PC-3 (cell line): ENCODE results near the gene TNFRSF4. TPM values are rescaled to one million over a fixed set of nuclear protein-coding genes. Genes with fewer than 3 reads are reported as not detected.

Experiments used
- ATAC-seq: fragments of 200-7000 bp; cut with Tn5 transposase; 2 replicates; pipeline ENCODE4 v1.9.1; 2020; ENCODE audit warnings: mild to moderate bottlenecking, moderate library complexity
- BruUV-seq: library from RNA; stranded (reverse); fragments of 400-500 nt; replicated peaks from 2 replicates; lab custom pipeline; 2021; lab: Mats Ljungman, UMichigan
- CTCF ChIA-PET: fragments of 300-600 bp; sonication (Branson Sonifier 250); formaldehyde crosslinking; loops from one replicate; lab custom pipeline; 2022; ENCODE audit warnings: antibody characterized with exemption; lab: Charles Lee
- POLR2A ChIA-PET: fragments of 300-600 bp; sonication (Branson Sonifier 250); formaldehyde crosslinking; loops from one replicate; lab custom pipeline; 2022; ENCODE audit warnings: antibody characterized with exemption; ENCODE audit not compliant: unreplicated experiment; lab: Charles Lee
- DNase-seq: peaks from one replicate; pipeline ENCODE4 v3.0.0-alpha.2; 2015
- H2AFZ ChIP-seq: fragments of 300-600 bp; sonication (generic); 2 replicates; pipeline ENCODE4 v1.6.0; 2016; ENCODE audit warnings: antibody characterized with exemption, low read length
- H3F3A ChIP-seq: fragments of 300-600 bp; sonication (generic); one replicate; pipeline ENCODE4 v1.6.0; 2017; ENCODE audit warnings: antibody characterized with exemption, low read length, control low read depth, mild to moderate bottlenecking; ENCODE audit not compliant: unreplicated experiment
- H3K27ac ChIP-seq: fragments of 300-600 bp; sonication (generic); 2 replicates; pipeline ENCODE4 v1.5.1; 2016; ENCODE audit warnings: mild to moderate bottlenecking, low read length
- H3K27me3 ChIP-seq: fragments of 300-600 bp; sonication (generic); 2 replicates; pipeline ENCODE4 v1.6.1; 2016; ENCODE audit warnings: low read length, mixed read lengths
- H3K36me3 ChIP-seq: fragments of 300-600 bp; sonication (generic); 2 replicates; pipeline ENCODE4 v1.6.1; 2016; ENCODE audit warnings: low read depth, mixed run types, low read length, mixed read lengths
- H3K4me1 ChIP-seq: fragments of 300-600 bp; sonication (generic); 2 replicates; pipeline ENCODE4 v1.5.1; 2016; ENCODE audit warnings: low read length; ENCODE audit not compliant: insufficient read depth
- H3K4me2 ChIP-seq: fragments of 300-600 bp; sonication (generic); 2 replicates; pipeline ENCODE4 v1.6.0; 2016; ENCODE audit warnings: low read length
- H3K4me3 ChIP-seq: fragments of 300-600 bp; sonication (generic); 2 replicates; pipeline ENCODE4 v1.5.1; 2016; ENCODE audit warnings: mild to moderate bottlenecking, low read length, mixed read lengths
- H3K79me2 ChIP-seq: fragments of 300-600 bp; sonication (generic); 2 replicates; pipeline ENCODE4 v1.6.1; 2017; ENCODE audit warnings: low read length, mixed read lengths
- H3K9ac ChIP-seq: fragments of 300-600 bp; sonication (generic); 2 replicates; pipeline ENCODE4 v1.6.0; 2016; ENCODE audit warnings: mild to moderate bottlenecking, low read length
- H3K9me2 ChIP-seq: fragments of 300-600 bp; sonication (generic); replicated peaks from 2 replicates; pipeline ENCODE4 v1.6.1; 2016; ENCODE audit warnings: mixed run types, low read length, mixed read lengths
- H3K9me3 ChIP-seq: fragments of 300-600 bp; sonication (generic); 2 replicates; pipeline ENCODE4 v1.6.1; 2016; ENCODE audit warnings: low read length, mixed read lengths
- H4K20me1 ChIP-seq: fragments of 300-600 bp; sonication (generic); 2 replicates; pipeline ENCODE4 v1.6.1; 2016; ENCODE audit warnings: low read length, mixed read lengths
- EZH2 ChIP-seq: fragments of 300-600 bp; sonication (generic); IDR thresholded peaks from one replicate; pipeline ENCODE4 v1.6.1; 2017; ENCODE audit warnings: antibody characterized with exemption, mild to moderate bottlenecking, low read length; ENCODE audit not compliant: unreplicated experiment
- EZH2phosphoT487 ChIP-seq: fragments of 300-600 bp; sonication (generic); IDR thresholded peaks from 2 replicates; pipeline ENCODE4 v1.6.1; 2018; ENCODE audit warnings: mild to moderate bottlenecking, antibody characterized with exemption, low read length, borderline replicate concordance
- intact Hi-C: fragments of 100-400 bp; cut with micrococcal nuclease; formaldehyde crosslinking; loops from 2 replicates; pipeline ENCODE4 v1.9.0; 2023
- total RNA-seq: library from RNA; depleted of rRNA; stranded (reverse); fragments of >200 nt; gene quantifications from 2 replicates; pipeline ENCODE4 v1.2.3, GENCODE V29; 2014
- TF ChIP-seq, protein P1 (sequence below): fragments of 300-600 bp; sonication (generic); conservative IDR thresholded peaks from 2 replicates; pipeline ENCODE4 v1.5.1; 2017; ENCODE audit warnings: antibody characterized with exemption, low read depth, mild to moderate bottlenecking, low read length

Gene TNFRSF4
- total RNA-seq, 1 experiment from 2014 or later = 0.11 TPM

DNA sequence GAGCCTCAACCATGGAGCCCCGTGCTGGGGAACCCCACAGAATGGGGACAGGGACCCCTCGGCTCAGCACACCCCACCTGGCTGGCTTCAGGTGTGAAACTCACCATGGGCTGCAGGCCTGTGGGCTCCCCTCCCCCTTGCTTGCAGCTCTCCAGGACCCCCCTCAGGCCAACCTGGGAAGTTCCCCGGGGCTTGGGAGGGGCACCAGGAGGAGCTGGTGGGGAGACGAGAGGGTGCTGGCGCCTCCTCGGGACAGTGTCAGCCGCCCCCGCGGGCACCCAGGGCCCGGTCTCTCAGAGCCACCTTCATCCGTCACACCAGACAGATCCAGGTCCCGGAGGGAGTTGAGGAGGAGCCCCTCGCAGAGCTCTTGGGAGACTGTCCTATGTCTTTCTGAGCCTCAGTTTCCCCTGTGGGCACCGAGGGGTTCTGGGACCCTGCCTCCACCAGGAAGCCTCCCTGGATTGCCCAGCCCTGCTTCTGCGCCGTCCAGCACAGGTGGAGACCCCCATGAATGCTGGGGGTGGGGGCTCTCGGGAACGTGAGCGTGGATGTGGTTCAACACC, 6.9 kb downstream of the TNFRSF4 start:
- ATAC-seq = peak; percentile 6; the same call in 1 of the 2 replicates
- no TSS peak for BruUV-seq
- H3K9me3 ChIP-seq = no peaks in the 10 kb centered on the region
- ChIA-PET POLR2A (no interaction called here), CTCF (interaction anchor here (1.0 kb wide), 1 partner anchor 85 kb away, joined by 3 read pairs; no protein-coding TSS in a partner anchor)
- H3K9ac ChIP-seq = peak overlapping the region; percentile 63; the same call in 1 of the 2 replicates
- TF ChIP-seq, protein P1, sequence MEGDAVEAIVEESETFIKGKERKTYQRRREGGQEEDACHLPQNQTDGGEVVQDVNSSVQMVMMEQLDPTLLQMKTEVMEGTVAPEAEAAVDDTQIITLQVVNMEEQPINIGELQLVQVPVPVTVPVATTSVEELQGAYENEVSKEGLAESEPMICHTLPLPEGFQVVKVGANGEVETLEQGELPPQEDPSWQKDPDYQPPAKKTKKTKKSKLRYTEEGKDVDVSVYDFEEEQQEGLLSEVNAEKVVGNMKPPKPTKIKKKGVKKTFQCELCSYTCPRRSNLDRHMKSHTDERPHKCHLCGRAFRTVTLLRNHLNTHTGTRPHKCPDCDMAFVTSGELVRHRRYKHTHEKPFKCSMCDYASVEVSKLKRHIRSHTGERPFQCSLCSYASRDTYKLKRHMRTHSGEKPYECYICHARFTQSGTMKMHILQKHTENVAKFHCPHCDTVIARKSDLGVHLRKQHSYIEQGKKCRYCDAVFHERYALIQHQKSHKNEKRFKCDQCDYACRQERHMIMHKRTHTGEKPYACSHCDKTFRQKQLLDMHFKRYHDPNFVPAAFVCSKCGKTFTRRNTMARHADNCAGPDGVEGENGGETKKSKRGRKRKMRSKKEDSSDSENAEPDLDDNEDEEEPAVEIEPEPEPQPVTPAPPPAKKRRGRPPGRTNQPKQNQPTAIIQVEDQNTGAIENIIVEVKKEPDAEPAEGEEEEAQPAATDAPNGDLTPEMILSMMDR = peak; percentile 31; the same call in 1 of the 2 replicates
- TF ChIP-seq EZH2phosphoT487 (no peak), EZH2 (no peak)
- peak overlapping the region; percentile 66 for H2AFZ ChIP-seq
- no peaks in the 10 kb centered on the region for H3K9me2 ChIP-seq
- peaks cover 25% of the 10 kb centered on the region for H3K4me1 ChIP-seq
- no peaks in the 10 kb centered on the region for H4K20me1 ChIP-seq
- intact Hi-C loops = no loop called here
- no peaks in the 10 kb centered on the region for H3K27me3 ChIP-seq
- peaks cover 12% of the 10 kb centered on the region for H3K79me2 ChIP-seq
- peak; percentile 20 for DNase-seq
- no peaks in the 10 kb centered on the region for H3K36me3 ChIP-seq
- no peak overlapping the region for H3K27ac ChIP-seq
- H3K4me3 ChIP-seq = peak overlapping the region; percentile 68
- H3K4me2 ChIP-seq = peak overlapping the region; percentile 93
- H3F3A ChIP-seq = no peaks in the 10 kb centered on the region

DNA sequence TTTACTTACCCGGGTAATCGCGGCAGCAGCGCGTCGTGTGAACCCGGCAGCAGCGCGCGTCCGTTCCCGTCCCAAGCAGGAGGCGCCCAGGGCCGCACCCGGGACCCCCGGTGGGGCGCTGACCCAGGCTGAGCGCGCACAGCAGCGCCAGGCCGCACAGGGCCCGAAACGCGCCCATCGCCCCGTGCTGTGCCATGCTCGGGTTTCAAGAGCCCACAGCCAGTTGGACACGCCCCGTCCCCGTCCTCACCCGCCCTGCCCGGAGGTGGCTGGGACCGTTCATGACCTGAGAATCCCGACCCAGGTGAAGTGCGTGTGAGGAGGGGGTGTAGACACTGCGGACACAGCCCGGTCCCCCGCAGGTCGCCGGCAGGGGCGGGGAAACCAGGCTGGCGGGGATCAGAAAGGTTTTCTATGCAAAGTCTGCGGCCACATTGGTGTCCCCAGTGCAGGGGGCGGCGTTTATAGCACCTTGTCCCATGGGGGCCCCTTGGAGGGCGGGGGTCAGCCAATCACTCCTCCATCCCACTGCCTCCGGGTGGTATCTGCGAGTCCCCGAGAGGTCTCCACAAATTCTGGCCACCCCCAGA, 7.5 kb downstream of the TNFRSF4 start, which contains the start of gene TNFRSF18:
TSS of gene TNFRSF18 (minus strand) at position 217 of the 590 bp plus-strand sequence. CDS start at position 196, 21 bp downstream.
- ChIA-PET CTCF (interaction anchor here (1.0 kb wide), 1 partner anchor 85 kb away, joined by 3 read pairs; no protein-coding TSS in a partner anchor), POLR2A (no interaction called here)
- no peaks in the 10 kb centered on the region for H4K20me1 ChIP-seq
- H3K36me3 ChIP-seq = no peaks in the 10 kb centered on the region
- peak within 1 kb of the TSS; percentile 63 for H3K9ac ChIP-seq
- intact Hi-C loops = no loop called here
- no peaks in the 10 kb centered on the region for H3K27me3 ChIP-seq
- DNase-seq (peak; percentile 79), ATAC-seq (peak; percentile 71)
- peaks cover 12% of the 10 kb centered on the region for H3K79me2 ChIP-seq
- H3K9me3 ChIP-seq = no peaks in the 10 kb centered on the region
- no peak for TF ChIP-seq EZH2
- no peak for TF ChIP-seq EZH2phosphoT487
- TF ChIP-seq, protein P1 = no peak
- H3K4me1 ChIP-seq = peaks cover 25% of the 10 kb centered on the region
- peak within 1 kb of the TSS; percentile 68 for H3K4me3 ChIP-seq
- H3K4me2 ChIP-seq = peak within 1 kb of the TSS; percentile 93
- H3F3A ChIP-seq = no peaks in the 10 kb centered on the region
- no TSS peak for BruUV-seq
- H2AFZ ChIP-seq = peak within 1 kb of the TSS; percentile 66
- no peaks in the 10 kb centered on the region for H3K9me2 ChIP-seq
- no peak within 1 kb of the TSS for H3K27ac ChIP-seq
